ENCODE data around the gene TTC19. TPM values are rescaled to one million over a fixed set of nuclear protein-coding genes. Genes with fewer than 3 reads are reported as not detected.

Gene TTC19
- total RNA-seq, 6 experiments from 2014 or later = 10.4 to 15.4 (median 12.4) TPM

DNA sequence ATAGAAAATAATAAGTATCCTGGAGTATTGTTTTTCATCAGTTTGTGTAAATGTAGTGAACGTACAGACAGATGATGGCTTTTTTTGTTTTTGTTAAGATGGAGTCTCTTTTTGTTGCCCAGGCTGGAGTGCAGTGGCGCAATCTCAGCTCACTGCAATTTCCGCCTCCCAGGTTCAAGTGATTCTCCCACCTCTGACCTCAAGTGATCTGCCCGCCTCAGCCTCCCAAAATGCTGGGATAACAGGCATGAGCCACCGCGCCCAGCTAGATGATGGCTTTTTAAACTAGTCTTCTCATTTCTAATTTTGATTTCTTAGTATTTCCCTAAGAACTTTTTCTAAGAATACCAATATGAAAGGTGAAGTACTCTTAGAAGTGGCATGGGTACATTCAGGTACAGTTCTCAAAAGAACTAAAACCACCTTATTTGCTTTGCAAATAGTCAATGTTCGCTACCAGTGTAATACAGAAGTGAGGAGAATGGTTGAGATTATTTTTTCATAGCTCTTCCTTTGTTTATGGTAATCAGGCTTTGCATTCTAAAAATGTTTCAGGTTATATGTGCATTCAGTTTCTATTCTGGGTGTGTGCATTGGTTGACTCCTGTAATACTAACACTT, 34.2 kb downstream of the TTC19 start:
- Mint-ChIP-seq H3K27ac (no peak overlapping the region), H3K4me1 (ENCODE audit: low read depth) (peaks cover 52% of the 10 kb centered on the region), H3K4me3 (no peak overlapping the region), H3K36me3 (ENCODE audit: low read depth) (peaks cover 63% of the 10 kb centered on the region), H3K9me3 (no peaks in the 10 kb centered on the region), H3K27me3 (ENCODE audit: insufficient read depth) (peaks cover 3% of the 10 kb centered on the region; the same call in 1 of the 2 replicates)
- DNase-seq = no peak
- TF ChIP-seq, protein P1, sequence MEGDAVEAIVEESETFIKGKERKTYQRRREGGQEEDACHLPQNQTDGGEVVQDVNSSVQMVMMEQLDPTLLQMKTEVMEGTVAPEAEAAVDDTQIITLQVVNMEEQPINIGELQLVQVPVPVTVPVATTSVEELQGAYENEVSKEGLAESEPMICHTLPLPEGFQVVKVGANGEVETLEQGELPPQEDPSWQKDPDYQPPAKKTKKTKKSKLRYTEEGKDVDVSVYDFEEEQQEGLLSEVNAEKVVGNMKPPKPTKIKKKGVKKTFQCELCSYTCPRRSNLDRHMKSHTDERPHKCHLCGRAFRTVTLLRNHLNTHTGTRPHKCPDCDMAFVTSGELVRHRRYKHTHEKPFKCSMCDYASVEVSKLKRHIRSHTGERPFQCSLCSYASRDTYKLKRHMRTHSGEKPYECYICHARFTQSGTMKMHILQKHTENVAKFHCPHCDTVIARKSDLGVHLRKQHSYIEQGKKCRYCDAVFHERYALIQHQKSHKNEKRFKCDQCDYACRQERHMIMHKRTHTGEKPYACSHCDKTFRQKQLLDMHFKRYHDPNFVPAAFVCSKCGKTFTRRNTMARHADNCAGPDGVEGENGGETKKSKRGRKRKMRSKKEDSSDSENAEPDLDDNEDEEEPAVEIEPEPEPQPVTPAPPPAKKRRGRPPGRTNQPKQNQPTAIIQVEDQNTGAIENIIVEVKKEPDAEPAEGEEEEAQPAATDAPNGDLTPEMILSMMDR (IDR thresholded peaks at IDR 0.05) = no peak

- no peak for DNase-seq
- peaks cover 3% of the 10 kb centered on the region; the same call in 1 of the 2 replicates for H3K27me3 Mint-ChIP-seq (ENCODE audit: insufficient read depth)
- no peaks in the 10 kb centered on the region for H3K9me3 Mint-ChIP-seq
- no peak overlapping the region for H3K4me3 Mint-ChIP-seq
- H3K36me3 Mint-ChIP-seq (ENCODE audit: low read depth) = peaks cover 54% of the 10 kb centered on the region
- H3K27ac Mint-ChIP-seq = no peak overlapping the region
- TF ChIP-seq, protein P1 (IDR thresholded peaks at IDR 0.05) = no peak
- H3K4me1 Mint-ChIP-seq (ENCODE audit: low read depth) = peaks cover 44% of the 10 kb centered on the region
Measured at GRCh38 chr17:16036261-16036660, 36.6 kb downstream of the TTC19 start.

GRCh38 chr17:16037636-16038035, 38.0 kb downstream of the TTC19 start:
- H3K4me1 Mint-ChIP-seq (ENCODE audit: low read depth) = peaks cover 45% of the 10 kb centered on the region
- H3K4me3 Mint-ChIP-seq = no peak overlapping the region
- H3K36me3 Mint-ChIP-seq (ENCODE audit: low read depth) = peaks cover 49% of the 10 kb centered on the region
- DNase-seq = no peak
- H3K9me3 Mint-ChIP-seq = no peaks in the 10 kb centered on the region
- TF ChIP-seq, protein P1 (IDR thresholded peaks at IDR 0.05) = no peak
- peak overlapping the region; percentile 47 for H3K27ac Mint-ChIP-seq
- H3K27me3 Mint-ChIP-seq (ENCODE audit: insufficient read depth) = peaks cover 2% of the 10 kb centered on the region; the same call in 1 of the 2 replicates

DNA sequence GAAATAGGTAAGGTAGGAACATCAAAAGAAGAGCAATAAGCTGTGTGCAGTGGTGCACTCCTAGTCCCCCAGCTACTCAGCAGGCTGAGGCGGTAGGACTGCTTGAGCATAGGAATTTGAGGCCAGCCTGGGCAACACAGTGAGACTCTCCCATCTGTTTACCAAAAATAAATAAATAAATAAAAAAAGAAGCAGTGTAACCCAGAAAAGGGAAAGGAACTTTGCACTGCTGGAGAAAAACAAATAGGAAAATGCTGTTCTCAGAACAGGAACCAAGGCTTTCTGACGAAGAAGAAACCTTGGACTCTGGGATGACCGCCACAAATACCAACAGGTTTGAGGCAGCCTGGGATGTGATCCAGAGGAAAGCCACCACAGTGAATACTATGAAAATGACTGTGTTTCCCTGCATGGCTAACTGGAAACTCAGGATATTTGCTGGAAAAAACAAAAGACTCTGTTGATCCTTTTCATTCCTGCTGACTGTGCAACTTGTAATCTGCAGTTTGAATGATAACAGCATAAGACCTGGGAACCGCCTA, 41.2 kb downstream of the TTC19 start:
- 0 out of 2 replicates have a peak overlapping the region, but pooled peaks have one; percentile 30 for H3K4me3 Mint-ChIP-seq
- H3K4me1 Mint-ChIP-seq (ENCODE audit: low read depth) = peaks cover 43% of the 10 kb centered on the region
- DNase-seq = peak; percentile 77
- peak overlapping the region; percentile 59; the same call in 1 of the 2 replicates for H3K27ac Mint-ChIP-seq
- TF ChIP-seq, protein P1 (IDR thresholded peaks at IDR 0.05) = no peak
- H3K9me3 Mint-ChIP-seq = no peaks in the 10 kb centered on the region
- peaks cover 47% of the 10 kb centered on the region for H3K36me3 Mint-ChIP-seq (ENCODE audit: low read depth)
- peaks cover 2% of the 10 kb centered on the region; the same call in 1 of the 2 replicates for H3K27me3 Mint-ChIP-seq (ENCODE audit: insufficient read depth)

- DNase-seq = no peak
- Mint-ChIP-seq H3K27ac (no peak overlapping the region), H3K9me3 (no peaks in the 10 kb centered on the region), H3K27me3 (ENCODE audit: insufficient read depth) (peaks cover 2% of the 10 kb centered on the region; the same call in 1 of the 2 replicates), H3K4me3 (no peak overlapping the region), H3K4me1 (ENCODE audit: low read depth) (peaks cover 21% of the 10 kb centered on the region), H3K36me3 (ENCODE audit: low read depth) (peaks cover 45% of the 10 kb centered on the region)
- TF ChIP-seq, protein P1 (IDR thresholded peaks at IDR 0.05) = no peak
Measured at GRCh38 chr17:16044487-16044886, 44.9 kb downstream of the TTC19 start.
